ENCODE data around the gene B4GALNT4. TPM values are rescaled to one million over a fixed set of nuclear protein-coding genes. Genes with fewer than 3 reads are reported as not detected.
A peak's percentile ranks its signal among the peaks of the same experiment; 100 is the strongest.
"Not testable (repeated sequence)": the region's sequence is repeated elsewhere in the genome, so short reads cannot be mapped to it uniquely, and the experiment has no call there.

The B4GALNT4 gene
- polyA plus RNA-seq, 1 donor = 11.4 TPM

DNA sequence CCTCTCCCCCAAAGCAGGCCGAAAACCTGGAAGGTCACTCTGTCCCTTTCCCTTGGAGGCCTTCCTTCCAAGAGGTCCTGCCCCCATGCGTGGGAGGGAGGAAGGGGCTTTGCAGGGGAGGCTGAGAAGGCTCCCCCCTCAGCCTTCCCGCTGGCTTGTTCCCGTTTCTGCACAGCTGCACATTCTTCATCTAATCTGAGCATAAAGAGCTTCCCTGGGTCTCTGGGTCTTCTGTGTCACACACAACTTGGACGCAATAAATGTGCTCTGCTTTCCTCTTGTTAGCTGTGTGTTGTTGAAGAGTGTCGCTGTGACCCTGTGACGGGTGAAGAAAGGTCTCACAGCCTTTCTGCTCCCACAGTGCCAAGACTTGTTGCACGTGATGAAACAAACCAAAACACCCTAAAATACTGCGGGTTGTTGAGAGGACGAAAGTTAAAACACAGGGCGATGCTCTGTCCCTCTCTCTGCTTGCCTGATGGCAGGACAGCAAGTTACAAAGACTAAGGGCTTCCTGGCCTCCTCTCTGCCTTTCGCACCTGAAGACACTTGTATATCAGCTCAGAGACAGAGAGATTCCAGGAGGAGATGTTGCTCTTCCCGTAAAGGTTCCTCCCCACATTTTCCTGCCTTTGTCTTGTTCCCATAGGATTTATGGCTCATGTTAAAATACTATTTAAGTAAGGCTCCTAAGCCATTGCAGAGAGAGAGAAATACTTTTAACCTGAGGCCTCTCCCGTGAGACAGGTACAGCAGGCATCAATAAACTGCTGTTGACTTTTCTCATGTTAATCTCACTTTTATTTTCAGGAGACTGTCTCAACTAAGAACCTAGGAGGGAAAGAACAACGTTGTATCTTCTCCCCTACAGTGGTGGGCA is 33.3 kb upstream of the B4GALNT4 start:
- no peak for DNase-seq (ENCODE audit: low read depth)

DNA sequence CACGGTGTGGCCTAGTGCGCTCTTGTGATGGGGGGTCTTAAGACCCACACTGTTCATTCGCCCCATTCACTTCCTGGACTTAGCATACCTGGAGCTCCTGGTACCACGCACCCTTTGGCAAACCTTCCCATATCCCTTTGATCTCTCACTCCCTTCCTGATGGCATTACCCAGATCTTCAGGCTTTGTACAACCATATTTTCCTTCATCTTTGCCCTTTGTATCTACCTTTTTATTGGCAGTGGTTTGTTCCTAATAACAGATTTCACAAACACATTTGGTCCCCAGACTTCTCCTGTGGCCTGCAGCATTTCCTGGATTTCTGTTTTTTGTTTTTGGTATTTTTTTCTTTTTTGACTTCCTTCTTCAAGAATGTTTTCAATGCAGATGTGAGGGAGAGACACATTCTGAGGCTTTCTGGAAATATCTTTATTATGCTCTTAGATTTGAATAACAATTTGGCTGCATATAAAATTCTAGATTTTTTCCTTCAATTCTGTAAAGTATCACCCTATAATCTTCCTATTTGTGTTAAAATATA is 32.6 kb upstream of the B4GALNT4 start:
- no peak for DNase-seq (ENCODE audit: low read depth)

DNA sequence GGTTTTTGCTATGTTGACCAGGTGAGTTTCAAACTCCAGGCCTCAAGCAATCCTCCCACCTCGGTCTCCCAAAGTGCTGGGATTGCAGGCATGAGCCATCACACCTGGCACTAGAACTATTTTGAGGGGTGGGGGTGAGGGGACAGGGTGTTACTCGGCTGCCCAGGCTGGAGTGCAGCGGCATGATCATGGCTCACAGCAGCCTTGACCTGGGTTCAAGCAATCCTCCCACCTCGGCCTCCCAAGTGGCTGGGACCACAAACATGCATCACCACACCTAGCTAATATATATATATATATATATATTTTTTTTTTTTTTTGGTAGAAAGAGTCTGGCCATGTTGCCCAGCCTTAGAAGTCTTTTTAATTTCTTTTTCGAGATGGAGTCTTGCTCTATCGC is 31.6 kb upstream of the B4GALNT4 start:
- DNase-seq (ENCODE audit: low read depth) = no peak

DNA sequence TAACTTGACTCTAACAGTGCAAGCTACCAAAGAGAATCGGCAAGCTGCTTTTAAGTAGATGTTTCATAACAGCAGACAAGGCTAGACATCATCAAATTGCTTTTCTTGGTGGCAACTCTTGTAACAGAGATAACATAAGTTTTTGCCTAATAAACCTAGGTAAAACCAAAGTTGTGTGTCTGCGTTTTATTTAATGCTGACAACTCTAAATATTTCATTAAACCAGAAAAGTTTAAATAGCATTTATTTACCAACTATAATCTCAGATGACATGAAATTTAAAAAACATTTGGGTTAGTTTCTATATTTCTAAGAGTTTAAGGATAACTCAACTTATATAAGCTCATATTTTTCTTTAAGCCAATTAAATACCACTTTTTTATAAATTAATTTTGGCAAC is 29.3 kb upstream of the B4GALNT4 start:
- no peak for DNase-seq (ENCODE audit: low read depth)

DNA sequence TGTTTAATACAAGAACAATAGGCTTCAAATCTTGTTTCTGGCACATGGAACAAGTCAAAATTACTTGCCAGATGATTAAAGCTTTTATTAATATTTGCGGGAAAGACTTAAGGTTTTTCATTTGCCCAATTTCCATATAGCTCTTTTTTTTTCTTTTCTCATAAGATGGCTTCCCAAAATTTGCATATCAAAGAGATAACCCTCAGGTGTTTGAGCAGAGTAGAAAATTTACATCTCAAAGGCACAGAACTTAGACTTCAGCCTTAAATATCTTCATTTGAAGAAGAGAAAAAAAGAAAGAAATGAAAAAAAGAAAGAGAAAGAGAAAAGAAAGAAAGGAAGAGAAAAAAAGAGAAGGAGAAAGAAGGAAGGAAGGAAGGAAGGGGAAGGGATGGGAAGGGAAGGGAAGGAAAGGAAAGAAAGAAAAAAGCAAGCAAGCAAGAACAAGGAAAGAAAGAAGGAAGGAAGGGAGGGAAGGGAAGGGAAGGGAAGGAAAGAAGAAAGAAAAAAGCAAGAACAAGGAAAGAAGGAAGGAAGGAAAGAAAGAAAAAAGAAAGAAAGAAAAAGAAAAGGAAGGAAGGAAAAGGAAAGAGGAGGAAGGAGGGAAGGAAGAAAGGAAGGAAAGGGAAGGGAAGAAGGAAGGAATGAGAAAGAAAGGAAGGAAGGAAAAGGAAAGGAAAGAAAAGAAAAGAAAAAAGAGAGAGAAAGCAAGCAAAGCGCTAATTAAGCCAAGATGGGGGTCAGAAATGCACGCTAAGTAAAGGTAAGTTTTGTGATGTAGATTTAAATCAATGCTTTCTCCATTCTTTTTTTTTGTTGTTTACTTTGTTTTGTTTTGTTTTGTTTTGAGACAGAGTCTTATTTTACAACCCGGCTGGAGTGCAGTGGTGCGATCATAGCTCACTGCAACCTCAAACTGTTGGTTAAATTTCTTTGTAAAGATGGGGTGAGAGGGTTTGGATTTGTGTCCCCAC is 28.5 kb upstream of the B4GALNT4 start:
- no peak for DNase-seq (ENCODE audit: low read depth)

DNA sequence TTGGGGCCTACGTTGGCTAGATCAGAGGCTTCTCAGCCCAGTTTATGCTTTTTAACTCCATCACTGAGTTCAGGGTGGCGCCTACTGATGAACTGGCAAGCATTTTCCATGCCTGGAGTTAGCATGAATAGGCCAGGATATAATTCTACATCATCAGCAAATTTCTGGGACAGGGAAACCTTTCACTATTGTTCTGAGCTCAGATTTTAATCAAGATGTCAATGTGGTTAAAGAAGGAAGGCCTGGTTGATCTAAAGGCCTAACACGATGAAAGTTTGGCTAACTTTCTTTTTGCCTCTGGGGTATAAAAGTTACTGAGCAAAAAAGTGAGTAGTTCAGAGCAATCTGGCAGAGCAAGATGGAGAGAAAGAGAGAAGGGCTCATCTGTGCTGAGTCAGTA is 27.0 kb upstream of the B4GALNT4 start:
- DNase-seq (ENCODE audit: low read depth) = no peak

DNA sequence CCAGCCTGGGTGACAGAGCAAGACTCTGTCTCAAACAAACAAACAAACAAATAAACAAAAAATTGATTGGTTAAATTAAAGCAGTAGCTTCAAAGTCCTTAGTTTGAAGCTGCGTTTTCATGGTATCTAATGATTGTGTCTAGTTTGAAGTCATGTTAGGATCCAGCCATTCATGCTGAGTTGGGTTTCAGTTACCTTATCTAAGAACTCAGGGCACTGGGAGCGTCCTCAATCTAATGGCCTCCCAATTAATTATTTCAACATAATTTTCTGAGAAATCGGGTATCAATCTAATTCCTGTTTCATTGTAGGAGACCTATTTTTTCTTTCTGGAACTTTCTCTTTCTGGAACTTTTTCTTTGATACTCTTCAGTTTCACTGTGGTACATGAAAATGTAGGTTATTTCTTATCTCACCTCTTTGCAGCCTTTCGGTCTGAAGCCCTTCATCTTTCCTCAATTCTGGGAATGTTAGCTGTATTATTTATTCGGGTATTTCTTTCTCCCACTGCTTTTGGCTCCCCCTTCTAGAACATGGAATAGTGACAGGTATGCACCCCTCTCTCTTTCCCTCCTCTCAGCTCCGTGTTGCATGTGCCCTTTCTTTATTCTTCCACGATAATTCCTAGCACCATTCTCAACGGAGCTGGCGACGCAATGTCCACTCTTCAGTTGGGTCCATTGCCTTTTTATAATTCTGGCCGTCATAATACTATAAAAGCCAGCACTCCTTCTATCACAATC is 24.3 kb upstream of the B4GALNT4 start:
- no peak for DNase-seq (ENCODE audit: low read depth)

DNA sequence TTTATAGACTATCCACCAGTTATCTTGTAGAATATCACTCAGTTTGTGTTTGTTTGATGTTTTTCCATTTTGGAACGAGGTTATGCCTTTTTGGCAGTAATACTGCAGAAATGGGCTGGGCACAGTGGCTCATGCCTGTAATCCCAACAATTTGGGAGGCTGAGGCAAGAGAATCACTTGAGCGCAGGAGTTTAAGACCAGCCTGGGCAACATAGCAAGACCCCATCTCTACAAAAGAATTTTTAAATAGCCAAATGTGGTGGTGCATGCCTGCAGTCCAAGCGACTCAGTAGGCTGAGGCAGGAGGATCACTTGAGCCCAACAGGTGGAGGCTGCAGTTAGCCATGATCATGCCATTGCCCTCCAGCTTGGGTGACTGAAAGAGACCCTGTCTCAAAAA is 22.8 kb upstream of the B4GALNT4 start:
- DNase-seq (ENCODE audit: low read depth) = no peak

DNA sequence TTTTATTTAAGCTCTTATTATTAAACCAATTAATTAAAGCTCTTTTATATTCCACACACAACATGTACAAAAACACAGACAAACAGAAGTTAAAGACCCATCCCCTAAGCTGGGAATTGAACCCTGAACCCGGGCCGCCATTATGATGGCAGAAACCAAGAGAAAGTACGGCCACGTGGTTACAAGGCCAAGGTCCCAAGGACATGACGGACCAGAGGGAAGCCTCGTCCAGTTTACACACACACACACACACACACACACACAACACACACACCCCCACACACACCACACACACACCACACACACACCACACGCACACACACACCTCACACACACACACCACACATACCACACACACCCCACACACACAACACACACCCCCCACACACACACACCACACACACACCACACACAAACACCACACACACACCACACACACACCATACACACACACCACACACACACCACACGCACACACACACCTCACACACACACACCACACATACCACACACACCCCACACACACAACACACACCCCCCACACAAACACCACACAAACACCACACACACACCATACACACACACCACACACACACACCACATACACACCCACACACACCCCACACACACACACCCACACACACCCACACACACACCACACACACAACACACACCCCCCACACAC is 19.9 kb upstream of the B4GALNT4 start:
- DNase-seq (ENCODE audit: low read depth) = not testable (repeated sequence)

DNA sequence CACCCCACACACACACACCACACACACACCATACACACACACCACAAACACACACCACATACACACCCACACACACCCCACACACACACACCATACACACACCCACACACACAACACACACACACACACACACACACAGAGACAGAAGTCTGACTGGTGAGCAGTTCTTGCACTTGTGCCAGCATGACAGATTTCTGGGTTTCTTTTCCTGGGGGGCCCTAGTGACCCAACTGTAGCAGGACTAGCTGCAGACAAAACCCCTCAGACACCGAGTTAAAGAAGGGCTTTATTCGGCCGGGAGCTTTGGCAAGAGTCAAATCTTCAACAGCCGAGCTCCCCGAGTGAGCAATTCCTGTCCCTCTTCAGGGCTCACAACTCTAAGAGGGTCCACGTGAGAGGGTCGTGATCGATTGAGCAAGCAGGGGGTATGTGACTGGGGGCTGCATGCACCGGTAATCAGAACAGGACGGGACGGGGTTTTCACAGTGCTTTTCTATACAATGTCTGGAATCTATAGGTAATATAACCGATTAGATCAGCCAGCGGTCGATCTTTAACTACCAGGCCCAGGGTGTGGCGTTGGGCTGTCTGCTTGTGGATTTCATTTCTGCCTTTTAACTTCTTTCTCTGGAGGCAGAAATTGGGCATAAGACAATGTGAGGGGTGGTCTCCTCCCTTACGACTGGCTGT is 19.1 kb upstream of the B4GALNT4 start:
- DNase-seq (ENCODE audit: low read depth) = not testable (repeated sequence)

DNA sequence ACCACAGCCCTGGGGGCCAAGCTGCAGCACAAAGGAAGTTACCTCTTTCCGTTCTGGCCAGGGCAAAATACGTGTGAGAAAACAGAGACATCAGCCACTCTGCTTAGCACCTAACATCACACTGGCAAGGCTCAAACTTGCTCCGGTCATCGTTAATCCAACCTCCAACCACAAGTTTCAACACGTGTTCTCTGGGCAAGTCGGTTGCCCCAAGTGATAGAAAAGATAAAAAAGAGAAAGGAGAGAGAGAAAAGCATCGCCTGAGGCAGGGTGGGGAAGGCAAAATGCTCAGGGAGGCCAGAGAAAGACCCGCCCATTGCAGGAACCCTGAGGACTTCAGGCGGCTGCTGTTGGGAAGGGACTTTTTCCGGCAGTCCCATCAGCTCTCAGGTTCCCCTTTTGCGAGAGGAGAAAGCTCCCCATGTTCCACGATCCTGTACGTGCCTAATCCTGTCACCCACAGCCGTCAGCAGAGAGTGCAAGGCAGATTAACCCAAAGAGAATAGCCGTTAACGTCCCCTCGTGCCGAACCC is 18.5 kb upstream of the B4GALNT4 start:
- no peak for DNase-seq (ENCODE audit: low read depth)

DNA sequence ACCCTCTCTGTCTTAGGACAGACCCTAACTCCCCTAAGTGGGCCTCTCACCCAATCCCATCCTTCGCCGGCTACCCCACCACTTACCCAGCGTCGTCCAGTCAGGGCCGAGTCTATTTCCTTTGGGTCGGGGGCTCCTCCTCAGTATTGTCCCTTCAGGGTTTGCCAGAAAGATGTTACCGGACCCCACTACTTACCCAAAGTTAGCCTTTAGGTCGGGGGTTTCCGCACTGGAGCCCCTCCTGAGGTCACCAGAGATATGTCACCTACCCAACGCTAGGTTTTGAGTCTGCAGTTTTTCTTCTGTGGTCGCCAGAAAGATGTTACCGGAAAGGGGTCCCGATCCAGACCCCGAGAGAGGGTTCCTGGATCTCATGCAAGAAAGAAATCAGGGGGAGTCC is 17.9 kb upstream of the B4GALNT4 start:
- DNase-seq (ENCODE audit: low read depth) = no peak

DNA sequence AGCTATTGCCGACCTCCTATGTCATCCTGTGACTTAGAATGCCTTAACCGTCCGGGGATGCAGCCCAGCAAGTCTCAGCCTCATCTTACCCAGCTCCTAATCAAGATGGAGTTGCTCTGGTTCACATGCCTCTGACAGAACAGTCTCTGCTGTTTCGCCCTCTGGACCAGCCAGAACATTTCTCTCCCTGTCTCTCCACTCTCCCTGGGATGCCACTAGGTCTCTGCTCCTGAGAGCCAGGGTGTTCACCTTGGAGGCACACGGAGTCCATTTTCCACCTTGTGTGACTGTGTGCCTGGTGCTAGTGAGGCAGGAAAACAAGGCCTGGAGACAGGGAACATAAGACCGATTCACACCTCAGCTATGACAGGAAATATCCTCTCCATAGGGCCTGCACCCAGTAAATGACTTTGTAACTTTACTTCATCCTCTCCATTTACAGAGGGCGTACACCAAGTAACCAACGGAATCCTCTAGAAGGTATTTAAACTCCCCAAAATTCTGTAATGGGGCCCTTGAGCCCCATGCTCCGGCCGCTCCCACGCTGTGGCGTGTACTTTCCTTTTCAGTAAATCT is 16.8 kb upstream of the B4GALNT4 start:
- DNase-seq (ENCODE audit: low read depth) = no peak

DNA sequence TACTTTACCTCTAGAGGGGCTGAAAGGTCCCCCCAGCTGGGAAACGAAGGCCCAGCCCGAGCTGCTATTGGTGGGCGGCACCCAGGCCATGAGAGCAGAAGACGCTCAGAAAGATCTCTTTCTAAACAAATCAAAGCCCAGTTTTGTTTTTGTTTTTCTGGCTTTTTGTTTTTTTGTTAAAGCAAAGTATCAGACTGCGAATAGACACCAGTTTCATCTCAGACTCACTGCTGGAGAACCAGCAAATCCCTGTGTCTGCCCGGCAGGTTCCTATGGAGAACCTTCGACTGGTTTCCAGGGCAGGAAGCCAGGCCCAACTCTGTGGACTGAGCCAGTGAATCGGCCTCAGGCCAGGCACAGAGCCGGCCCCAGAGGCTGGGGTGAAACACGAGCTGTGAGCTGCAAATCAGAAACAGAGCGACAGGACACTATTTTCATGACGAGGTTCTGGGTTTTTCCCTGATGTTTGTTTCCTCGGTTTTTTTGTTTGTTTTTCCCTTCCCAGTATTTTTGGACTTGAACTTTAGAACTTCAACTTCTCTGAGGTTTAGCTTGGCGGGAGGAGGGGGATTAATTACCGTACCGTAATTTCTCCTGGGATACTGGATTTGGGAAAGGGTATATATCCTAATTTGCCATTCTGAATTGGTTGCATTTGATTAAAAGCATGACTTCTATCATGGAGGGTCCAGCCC is 16.0 kb upstream of the B4GALNT4 start:
- DNase-seq (ENCODE audit: low read depth) = peak; percentile 86

DNA sequence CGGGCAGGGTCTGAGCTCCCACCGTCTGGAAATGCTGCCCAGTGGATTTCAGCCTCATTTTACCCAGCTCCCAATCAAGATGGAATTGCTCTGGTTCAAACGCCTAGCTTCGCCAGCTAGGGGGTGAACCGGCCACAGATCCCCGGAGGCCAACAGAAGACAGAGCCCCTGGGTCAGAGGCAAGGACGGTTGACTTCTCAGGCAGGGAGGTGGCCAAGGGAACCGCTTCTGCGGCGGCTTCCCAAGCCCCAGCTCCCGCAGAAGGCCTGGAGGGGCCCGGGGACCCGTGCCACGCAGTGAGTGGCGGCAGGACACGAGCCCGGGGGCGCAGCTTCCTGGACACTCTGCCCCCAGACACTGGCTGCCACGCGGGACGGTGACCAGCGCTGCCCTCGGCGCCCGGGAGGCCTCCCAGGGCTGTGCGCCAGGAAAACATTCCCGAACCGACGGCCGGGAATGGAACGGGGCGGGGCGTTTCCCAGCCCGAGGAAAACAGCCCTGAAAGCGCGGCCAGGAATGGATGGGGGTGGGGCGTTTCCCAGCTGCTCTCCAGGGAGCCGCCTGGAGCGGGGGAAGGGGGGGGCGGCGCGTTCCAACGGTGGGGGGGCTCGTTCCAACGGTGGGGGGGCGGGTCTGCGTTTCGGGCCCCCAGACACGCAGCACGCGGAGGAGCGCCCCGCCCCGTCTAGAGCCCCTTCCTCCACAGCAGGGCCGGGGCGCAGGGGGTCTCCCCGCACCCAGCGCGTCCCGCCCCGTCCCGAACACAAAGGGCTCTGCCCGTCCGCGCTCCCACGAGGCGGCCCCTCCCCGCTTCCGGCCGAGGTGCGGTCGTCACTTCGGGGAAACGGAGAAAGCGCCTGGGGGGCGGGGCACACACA is 13.5 kb upstream of the B4GALNT4 start:
- DNase-seq (ENCODE audit: low read depth) = no peak

DNA sequence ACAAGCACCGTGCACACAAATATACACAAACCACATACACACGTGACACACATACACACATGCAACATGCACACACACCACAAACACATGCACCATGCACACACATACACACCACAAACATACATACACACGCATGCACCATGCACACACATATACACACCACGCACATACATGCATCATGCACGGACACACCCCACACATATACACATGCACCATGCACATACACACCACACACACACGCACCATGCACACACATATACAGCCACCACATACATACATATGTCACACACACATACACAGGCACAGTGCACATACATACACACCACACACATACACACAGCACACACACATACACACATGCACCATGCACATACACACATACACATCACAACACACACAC is 12.7 kb upstream of the B4GALNT4 start:
- no peak for DNase-seq (ENCODE audit: low read depth)

DNA sequence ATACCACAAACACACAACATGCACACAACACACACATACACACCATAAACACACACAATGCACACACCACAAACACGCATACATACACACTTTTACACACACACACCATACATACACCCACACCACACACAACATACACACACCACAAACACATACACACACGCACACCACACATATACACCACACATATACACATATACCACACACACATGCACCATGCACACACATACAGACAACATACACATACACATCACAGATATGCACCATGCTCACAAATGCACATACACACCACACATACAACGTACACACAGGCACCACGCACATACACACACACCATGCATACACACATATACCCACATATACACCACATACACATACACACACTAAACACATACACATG is 11.7 kb upstream of the B4GALNT4 start:
- DNase-seq (ENCODE audit: low read depth) = no peak

DNA sequence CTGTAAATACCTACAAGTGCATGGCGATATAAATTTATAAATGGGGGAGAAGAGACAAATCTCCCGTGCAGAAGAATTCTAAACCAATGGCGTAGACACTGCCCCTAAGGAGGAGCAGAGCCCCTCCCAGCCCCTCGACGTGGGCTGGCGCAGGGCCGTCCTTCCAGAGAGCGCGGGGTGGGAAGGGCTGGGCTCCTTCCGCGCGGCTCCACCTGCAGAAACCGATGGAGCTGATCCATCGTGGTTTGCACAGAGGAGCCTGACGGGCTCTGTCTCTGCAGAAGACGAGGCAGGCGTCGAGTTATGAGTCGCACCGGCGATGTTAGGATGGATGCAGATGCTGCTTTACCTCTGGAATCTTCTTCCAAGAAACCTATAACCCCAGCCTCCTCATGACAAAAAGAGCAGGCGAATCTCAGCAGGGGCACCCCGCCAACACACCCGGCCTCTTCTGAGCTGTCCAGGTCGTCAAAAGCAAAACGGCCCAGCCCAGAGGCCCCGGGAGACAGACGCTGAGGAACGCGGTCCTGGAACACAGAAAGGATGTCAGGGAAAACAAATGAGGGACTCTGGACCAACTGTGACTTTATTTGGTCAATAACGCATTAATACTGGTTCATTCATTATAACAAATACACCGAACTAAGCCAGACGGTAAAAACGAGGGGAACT is 11.0 kb upstream of the B4GALNT4 start:
- no peak for DNase-seq (ENCODE audit: low read depth)

Data from forelimb muscle (tissue), 1 donor.